Lung (tissue), 12 donors: ENCODE measurements around the gene CDKAL1. TPM values are rescaled to one million over a fixed set of nuclear protein-coding genes. Genes with fewer than 3 reads are reported as not detected.

Experiments used
- ATAC-seq: fragments of 200-7000 bp; cut with Tn5 transposase; one replicate; pipeline ENCODE4 v1.9.1; 2020; ENCODE audit warnings: moderate number of reproducible peaks; ENCODE audit not compliant: insufficient read depth, low FRiP score
- DNase-seq, 3 donors: peaks; one replicate each; pipeline ENCODE4 v3.0.0-alpha.2; 2013 to 2017
- H3K27ac ChIP-seq, 2 donors: one replicate each; pipeline ENCODE4 v1.5.1; 2013; ENCODE audit warnings: mild to moderate bottlenecking in 2 of 2, moderate library complexity in 2 of 2, control low read depth in 1 of 2, inconsistent platforms in 1 of 2, low read depth in 1 of 2, low read length in 1 of 2
- H3K27me3 ChIP-seq, 3 donors: one replicate each; pipeline ENCODE4 v1.5.1; 2013; ENCODE audit warnings: low read length in 2 of 3; ENCODE audit not compliant: control insufficient read depth in 3 of 3, insufficient read depth in 3 of 3
- H3K36me3 ChIP-seq, 4 donors: one replicate each; pipeline ENCODE4 v1.5.1; 2013; ENCODE audit warnings: low read length in 4 of 4, mild to moderate bottlenecking in 1 of 4, moderate library complexity in 1 of 4; ENCODE audit not compliant: control insufficient read depth in 4 of 4, insufficient read depth in 4 of 4
- H3K4me1 ChIP-seq, 5 donors: one replicate each; pipeline ENCODE4 v1.5.1; 2013; ENCODE audit warnings: low read length in 5 of 5, mild to moderate bottlenecking in 2 of 5, moderate library complexity in 1 of 5; ENCODE audit not compliant: control insufficient read depth in 5 of 5, insufficient read depth in 5 of 5
- H3K4me3 ChIP-seq: one replicate; pipeline ENCODE4 v1.5.1; 2013; ENCODE audit warnings: mild to moderate bottlenecking, control low read depth, moderate library complexity
- H3K9ac ChIP-seq, 2 donors: one replicate each; pipeline ENCODE4 v1.5.1; 2013; ENCODE audit warnings: low read length in 2 of 2, control low read depth in 1 of 2; ENCODE audit not compliant: insufficient read depth in 1 of 2
- H3K9me3 ChIP-seq, 4 donors: one replicate each; pipeline ENCODE4 v1.5.1; 2013; ENCODE audit warnings: low read length in 3 of 4, mild to moderate bottlenecking in 1 of 4, moderate library complexity in 1 of 4; ENCODE audit not compliant: control insufficient read depth in 4 of 4, insufficient read depth in 3 of 4
- CTCF ChIP-seq: IDR thresholded peaks from 2 replicates; pipeline ENCODE4 v1.5.1; 2012; ENCODE audit warnings: mild to moderate bottlenecking; ENCODE audit errors: control extremely low read depth, extremely low read depth
- WGBS, 2 donors: extraction: QIAGEN DNeasy Blood & Tissue Kit; methylation state at CpG; one replicate each; pipeline ENCODE4 v1.1.7; 2013; 5-methylcytosine and 5-hydroxymethylcytosine counted together
- polyA plus RNA-seq, 2 donors: library from polyadenylated mRNA; stranded (reverse); fragments of 200-250 nt; gene quantifications; one replicate each; pipeline ENCODE4 v1.2.1, GENCODE V29; 2013
- total RNA-seq, 2 donors: library from RNA; depleted of rRNA in 1 of 2; stranded (reverse); fragments of >200 nt in 1 of 2; gene quantifications; one replicate each; pipeline ENCODE4 v1.2.1, GENCODE V29; 2014 to 2021
- donor health status: control.
- donor health status: control.
- donor health status: Bipolar disorder and iron deficiency.
- donor health status: healthy.
- donor health status: DM: yes; HTN: yes; CAD: no.

Gene CDKAL1
- total and polyA plus RNA-seq, 4 donors = 4.0 to 39.0 (median 10.0) TPM

DNA sequence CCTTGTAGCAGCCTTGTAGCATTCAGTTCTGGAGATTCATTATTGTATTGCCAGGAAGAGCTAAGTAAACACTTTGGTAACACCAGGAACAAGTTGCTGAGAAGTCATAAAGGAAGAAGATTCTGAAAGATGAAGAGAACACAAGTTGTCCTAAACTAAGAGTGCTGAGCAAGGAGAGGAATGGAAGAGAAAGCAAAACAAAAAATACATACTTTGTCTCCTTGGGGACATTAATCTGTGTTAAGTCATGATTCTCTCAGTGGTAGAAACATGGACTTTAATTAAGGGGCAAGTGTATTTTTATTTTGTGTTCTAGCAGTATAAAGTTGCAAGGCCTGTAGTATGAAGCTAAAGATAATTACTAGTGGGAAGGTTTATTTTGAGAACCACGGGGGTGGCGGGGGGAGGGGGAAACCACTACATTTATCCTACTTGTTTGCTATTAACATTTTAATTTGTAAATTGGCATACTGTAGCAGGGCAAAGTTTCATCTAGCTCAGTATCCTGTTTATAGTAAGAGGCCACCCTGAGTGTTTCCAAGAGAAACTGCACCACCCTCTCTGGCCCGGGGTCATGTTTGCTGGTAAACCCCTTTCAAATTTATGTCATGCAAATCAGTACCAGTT, 463.0 kb downstream of the CDKAL1 start:
- no peak for TF ChIP-seq CTCF
- peaks cover 0 to 7% (median 0%) of the 10 kb centered on the region in 4 donors for H3K9me3 ChIP-seq
- ATAC-seq = no peak
- no peaks in the 10 kb centered on the region for H3K36me3 ChIP-seq
- no peak overlapping the region for H3K9ac ChIP-seq
- H3K27me3 ChIP-seq = no peaks in the 10 kb centered on the region
- 60 to 76% methylated on average over 3 of the region's 3 CpGs for WGBS, 2 donors
- peak; percentile 51 to 75 (median 68) for DNase-seq
- no peak overlapping the region for H3K4me3 ChIP-seq
- H3K27ac ChIP-seq = peak overlapping the region in 1 of 2 donors; percentile 33
- peaks cover 0 to 32% (median 6%) of the 10 kb centered on the region in 5 donors for H3K4me1 ChIP-seq

GRCh38 chr6:20997770-20998147, 463.5 kb downstream of the CDKAL1 start:
- Histone ChIP-seq H3K4me1 (peaks cover 0 to 32% (median 6%) of the 10 kb centered on the region in 5 donors), H3K27me3 (no peaks in the 10 kb centered on the region), H3K9ac (no peak overlapping the region), H3K9me3 (peaks cover 0 to 7% (median 0%) of the 10 kb centered on the region in 4 donors), H3K36me3 (no peaks in the 10 kb centered on the region), H3K27ac (no peak overlapping the region), H3K4me3 (no peak overlapping the region)
- ATAC-seq = no peak
- 80 to 89% methylated on average over 3 of the region's 3 CpGs for WGBS, 2 donors
- DNase-seq = no peak
- TF ChIP-seq CTCF = no peak

- TF ChIP-seq CTCF = no peak
Observed at GRCh38 chr6:20998748-20999448, 464.6 kb downstream of the CDKAL1 start.

More at GRCh38 chr6:20998748-20999448, 464.6 kb downstream of the CDKAL1 start:
- H3K36me3 ChIP-seq = no peaks in the 10 kb centered on the region
- DNase-seq (no peak), ATAC-seq (no peak)
- no peak overlapping the region for H3K9ac ChIP-seq
- peaks cover 0 to 36% (median 10%) of the 10 kb centered on the region in 5 donors for H3K4me1 ChIP-seq
- H3K9me3 ChIP-seq = peaks cover 0 to 7% (median 0%) of the 10 kb centered on the region in 4 donors
- 95 to 99% methylated on average over 6 of the region's 6 CpGs for WGBS, 2 donors
- no peak overlapping the region for H3K27ac ChIP-seq
- H3K4me3 ChIP-seq = no peak overlapping the region
- no peaks in the 10 kb centered on the region for H3K27me3 ChIP-seq
